A673 (cell line): ENCODE results near the gene MAGOH.

Experiments
- EZH2 ChIP-seq: fragments of 200-600 bp; sonication (generic); IDR thresholded peaks from 2 replicates; pipeline ENCODE4 v1.6.1; 2017; ENCODE audit warnings: borderline replicate concordance, low read depth, mild to moderate bottlenecking, mixed read lengths, antibody characterized with exemption, low read length; ENCODE audit not compliant: poor library complexity, severe bottlenecking
- TF ChIP-seq, protein P1 (sequence below): fragments of 300-800, 200-600 bp; sonication (generic); conservative IDR thresholded peaks from 2 replicates; pipeline ENCODE4 v1.5.1; 2017; ENCODE audit warnings: low read depth, mild to moderate bottlenecking, antibody characterized with exemption, low read length, moderate library complexity, mixed read lengths

DNA sequence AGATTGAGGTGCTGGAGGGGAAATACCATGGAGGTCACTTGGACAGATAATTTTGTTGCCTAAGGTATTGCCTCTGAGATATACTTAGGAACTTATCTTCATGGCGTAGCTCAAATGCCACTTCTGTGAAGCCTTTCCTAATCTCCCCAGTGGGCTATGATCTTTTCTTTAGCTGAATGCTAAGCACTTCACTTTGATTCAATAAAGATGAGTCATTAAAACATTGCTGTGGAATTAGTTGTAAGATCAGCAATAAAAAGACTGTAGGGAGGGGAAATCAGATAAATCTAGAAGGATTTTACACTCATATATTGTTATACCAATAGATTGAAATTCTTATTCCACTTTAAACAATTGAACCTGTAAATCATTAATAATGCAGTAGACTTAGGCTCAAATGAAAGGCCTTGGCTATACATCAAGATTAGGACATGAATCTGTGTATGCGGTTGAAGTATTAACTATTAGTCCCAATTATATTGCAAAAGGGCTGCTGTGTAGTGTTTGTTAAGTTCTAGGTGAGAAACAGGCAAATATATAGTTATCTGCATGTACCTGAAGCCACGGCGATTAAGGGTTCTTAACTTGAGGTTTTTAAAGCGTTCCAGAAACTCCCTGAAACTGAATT lies 19.2 kb upstream of the MAGOH start:
- TF ChIP-seq, protein P1, sequence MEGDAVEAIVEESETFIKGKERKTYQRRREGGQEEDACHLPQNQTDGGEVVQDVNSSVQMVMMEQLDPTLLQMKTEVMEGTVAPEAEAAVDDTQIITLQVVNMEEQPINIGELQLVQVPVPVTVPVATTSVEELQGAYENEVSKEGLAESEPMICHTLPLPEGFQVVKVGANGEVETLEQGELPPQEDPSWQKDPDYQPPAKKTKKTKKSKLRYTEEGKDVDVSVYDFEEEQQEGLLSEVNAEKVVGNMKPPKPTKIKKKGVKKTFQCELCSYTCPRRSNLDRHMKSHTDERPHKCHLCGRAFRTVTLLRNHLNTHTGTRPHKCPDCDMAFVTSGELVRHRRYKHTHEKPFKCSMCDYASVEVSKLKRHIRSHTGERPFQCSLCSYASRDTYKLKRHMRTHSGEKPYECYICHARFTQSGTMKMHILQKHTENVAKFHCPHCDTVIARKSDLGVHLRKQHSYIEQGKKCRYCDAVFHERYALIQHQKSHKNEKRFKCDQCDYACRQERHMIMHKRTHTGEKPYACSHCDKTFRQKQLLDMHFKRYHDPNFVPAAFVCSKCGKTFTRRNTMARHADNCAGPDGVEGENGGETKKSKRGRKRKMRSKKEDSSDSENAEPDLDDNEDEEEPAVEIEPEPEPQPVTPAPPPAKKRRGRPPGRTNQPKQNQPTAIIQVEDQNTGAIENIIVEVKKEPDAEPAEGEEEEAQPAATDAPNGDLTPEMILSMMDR = no peak
- TF ChIP-seq EZH2 = no peak
